Left renal pelvis (tissue), 4 donors: ENCODE results near the gene NXN. TPM values are rescaled to one million over a fixed set of nuclear protein-coding genes. Genes with fewer than 3 reads are reported as not detected.
"Not testable (repeated sequence)": the region's sequence is repeated elsewhere in the genome, so short reads cannot be mapped to it uniquely, and the experiment has no call there.

Experiments
- DNase-seq, 4 donors: peaks; one replicate each; pipeline ENCODE4 v3.0.0-alpha.2; 2013; ENCODE audit warnings: low read depth in 4 of 4, low spot score in 3 of 4
- polyA plus RNA-seq, 4 donors: library from polyadenylated mRNA; unstranded; fragments of 120-200 nt; gene quantifications; one replicate each; pipeline ENCODE4 v1.2.1, GENCODE V29; 2013; ENCODE audit not compliant: insufficient read length in 4 of 4

NXN gene
- polyA plus RNA-seq, 4 donors = 18.1 to 38.8 (median 35.3) TPM

GRCh38 chr17:1007310-1008007, 27.9 kb upstream of the NXN start:
- no peak for DNase-seq

- no peak for DNase-seq
These were observed 26.5 kb upstream of the NXN start for GRCh38 chr17:1006054-1006453.

GRCh38 chr17:1005361-1005946, 25.9 kb upstream of the NXN start:
- DNase-seq = no peak

- no peak for DNase-seq
These were observed 25.3 kb upstream of the NXN start for GRCh38 chr17:1004769-1005295.

DNA sequence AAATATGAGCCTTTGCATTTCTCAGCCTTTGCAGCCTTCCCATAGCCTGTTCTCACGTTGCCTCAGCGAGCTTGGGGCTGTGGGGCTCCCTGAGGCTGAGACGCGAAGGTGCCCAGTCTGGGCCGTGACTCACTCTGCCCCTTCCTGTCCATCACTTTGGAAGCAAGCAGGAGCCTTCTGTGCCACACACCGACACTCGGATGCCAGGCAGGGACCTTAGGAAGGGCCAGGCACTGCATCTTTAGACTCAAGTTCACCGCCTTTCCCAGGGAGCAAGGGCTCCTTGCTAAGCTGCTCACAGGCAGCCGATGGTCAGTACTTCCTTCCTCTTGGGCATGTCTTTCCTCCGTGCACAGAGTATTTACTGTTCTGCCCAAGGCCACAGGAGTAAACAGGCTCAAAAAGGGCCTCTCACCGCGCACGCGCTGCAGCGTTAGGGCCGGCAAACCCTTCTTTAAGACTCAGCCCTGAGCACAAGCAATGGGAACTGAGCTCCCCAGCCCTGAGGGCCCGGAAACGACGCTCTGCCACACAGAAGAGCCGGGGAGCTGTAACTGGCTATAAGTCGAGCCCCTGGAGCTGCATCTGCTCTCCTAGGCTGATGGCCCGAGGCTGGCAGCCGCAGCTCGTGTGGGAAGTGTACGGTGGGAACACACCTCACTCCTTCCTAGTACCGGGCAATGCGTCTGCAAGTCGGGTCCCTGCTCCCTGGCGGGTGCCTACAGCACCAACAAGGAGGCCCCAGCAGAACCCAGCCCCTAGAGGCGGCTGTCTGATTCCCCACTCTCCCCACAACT, 24.6 kb upstream of the NXN start:
- DNase-seq = no peak

GRCh38 chr17:1003633-1003971, 24.0 kb upstream of the NXN start:
- no peak for DNase-seq

- no peak for DNase-seq
These were observed 23.4 kb upstream of the NXN start for GRCh38 chr17:1002771-1003555.

DNA sequence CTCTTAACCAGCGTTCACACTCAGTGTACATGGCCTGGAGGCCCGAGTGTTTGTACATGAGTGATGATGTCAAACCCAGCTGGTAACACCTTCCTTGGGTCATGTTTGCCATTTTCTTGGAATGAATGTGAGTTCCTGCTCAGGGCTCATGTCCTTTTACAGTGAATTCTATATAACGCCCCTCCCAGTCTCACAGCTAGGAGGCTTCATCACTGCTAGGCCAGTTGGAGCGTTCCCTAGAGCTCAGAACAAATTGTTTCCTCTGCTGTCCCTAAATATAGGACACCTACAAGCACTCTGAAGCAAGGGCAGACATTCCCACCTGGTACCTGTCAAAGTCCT, 22.8 kb upstream of the NXN start:
- no peak for DNase-seq

DNA sequence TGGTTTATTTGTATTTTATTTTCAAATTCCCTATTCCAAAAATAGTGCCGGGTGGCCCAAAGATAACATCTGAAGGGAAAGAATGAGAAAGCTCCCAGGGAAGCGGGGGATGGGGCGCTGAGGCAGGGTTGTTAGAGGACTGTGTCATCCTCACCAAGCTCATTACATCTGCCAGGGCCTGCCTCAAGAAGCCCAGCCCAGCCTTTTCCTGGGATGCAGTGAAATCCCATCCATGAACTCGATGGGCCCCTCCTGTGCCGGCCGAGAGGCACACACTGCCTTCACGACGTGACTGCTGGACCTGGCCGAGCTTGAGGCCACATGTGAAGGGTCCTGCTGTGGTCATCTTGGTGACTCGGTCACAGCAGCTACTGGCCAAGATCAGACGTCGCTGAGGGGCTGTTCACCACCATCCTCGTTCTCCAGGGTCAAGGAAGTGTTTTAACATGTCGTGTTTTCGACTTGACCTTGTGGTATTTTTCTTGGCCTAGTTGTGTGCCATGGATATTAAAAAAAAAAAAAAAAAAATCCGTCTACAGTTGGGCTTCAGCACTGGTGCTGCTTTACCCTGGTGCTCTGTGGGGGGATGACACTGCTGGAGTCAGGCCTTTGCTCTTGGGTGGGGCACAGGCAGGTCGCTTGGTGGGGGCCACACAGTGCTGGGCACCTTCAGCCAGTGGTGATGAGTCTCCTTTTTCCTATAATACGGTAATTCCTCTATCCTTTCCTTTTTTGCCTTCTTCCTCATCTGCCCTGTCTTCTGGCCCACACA, 22.2 kb upstream of the NXN start:
- DNase-seq = no peak

- DNase-seq = no peak
These were observed 21.3 kb upstream of the NXN start for GRCh38 chr17:1000597-1001461.

GRCh38 chr17:998111-998510, 18.5 kb upstream of the NXN start:
- no peak for DNase-seq

- DNase-seq = peak; percentile 94 to 97 (median 96)
These were observed 17.2 kb upstream of the NXN start, which contains the start of gene TIMM22 for GRCh38 chr17:996554-997344. Gene TIMM22, plus strand, starts transcription at chr17:997129. Its CDS starts 14 bp downstream, at chr17:997143.

- not testable (repeated sequence) for DNase-seq
These were observed 15.7 kb upstream of the NXN start for GRCh38 chr17:995324-995723.

DNA sequence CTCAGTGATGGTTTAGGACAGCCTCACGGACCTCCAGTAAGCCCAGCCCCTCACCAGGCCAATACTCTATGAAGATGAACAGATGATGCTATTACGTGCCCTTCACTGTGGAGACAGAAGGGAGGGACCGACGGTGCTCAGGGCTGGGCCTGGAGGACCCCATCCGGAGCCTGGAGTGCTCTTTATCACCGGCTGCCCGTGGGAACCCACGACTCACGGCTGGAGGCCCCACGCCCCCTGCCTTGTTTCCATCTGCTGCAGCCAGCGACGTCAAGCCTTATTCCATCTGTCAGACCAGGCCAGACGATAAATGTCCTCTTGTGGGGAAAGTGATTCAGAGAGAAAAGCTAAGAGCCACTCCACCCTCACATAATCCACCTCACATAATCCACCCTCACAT, 13.4 kb upstream of the NXN start:
- DNase-seq = no peak

DNA sequence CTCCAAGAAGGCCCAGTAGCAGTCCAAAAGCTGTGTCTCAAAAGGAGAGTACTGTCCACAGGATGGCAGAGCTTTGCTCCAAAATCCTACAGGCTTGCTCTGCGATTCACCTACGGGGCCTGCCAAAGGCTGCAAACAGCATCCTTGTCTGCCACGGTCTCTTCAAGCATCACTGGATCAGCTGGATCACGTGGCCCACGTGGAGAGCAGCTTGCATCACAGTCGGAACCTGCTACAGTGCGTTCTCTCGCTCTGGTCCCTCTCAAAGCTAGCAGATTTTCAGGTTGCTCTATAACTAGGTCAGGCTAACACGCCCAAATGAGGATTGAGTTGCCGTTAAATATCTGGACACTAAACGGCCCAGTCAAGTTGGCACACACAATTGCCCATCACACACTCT, 9.0 kb upstream of the NXN start:
- no peak for DNase-seq

GRCh38 chr17:987931-988330, 8.4 kb upstream of the NXN start:
- no peak for DNase-seq

DNA sequence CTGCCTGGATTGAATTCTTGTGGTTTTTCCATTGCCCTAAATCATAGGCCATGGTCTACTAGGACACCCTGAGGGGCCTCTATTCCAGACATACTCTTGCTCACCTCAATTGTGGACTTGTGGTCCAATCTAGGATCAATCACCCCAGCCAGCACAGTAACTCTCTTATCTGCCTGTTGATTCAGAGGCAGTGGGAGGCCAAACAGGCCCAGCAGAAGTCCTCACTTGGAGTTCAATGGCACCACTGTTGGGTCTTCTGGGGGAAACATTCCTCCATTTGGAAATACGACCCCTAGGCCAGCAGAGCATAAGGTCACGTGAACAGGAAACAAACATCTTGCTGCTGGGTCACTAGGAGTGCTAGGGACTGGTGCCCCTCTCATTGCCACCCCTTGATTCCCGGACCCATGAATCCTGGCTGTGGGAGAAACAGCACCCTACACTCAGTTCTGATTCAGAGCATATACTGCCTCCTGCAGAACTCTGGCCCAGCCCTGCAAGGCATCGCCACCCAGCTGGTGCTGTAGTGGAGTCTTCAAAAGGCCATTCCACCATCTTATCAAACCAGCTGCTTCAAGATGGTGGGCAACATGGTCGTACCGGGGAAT, 6.8 kb upstream of the NXN start:
- DNase-seq = no peak

DNA sequence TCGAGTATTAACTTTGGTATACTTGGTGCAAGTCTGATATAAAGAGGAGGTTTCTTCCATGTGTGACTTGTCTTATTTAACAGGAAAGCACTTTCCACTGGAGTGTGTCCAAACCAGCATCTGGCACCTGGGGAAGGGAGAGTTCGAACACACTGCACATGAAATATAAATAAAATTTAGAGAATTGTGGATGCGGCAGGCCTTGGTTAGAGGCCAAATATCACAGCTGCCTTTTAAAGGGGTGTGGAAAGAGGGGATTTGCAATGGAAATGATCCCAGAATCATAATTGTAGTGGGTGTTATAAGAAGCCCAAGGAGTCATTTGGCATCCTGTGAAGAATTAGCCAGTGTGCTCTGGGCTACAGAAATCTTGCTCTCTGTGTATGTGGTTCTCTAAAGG, 4.3 kb upstream of the NXN start:
- no peak for DNase-seq
